Naive thymus-derived CD4-positive, alpha-beta T cell (primary cell): ENCODE results near the gene SGMS2. TPM values are rescaled to one million over a fixed set of nuclear protein-coding genes. Genes with fewer than 3 reads are reported as not detected.

Experiments used
- ATAC-seq: fragments of 150-1000 bp; cut with Tn5 transposase; 2 replicates; pipeline ENCODE4 v1.10.0; 2021; ENCODE audit warnings: mild to moderate bottlenecking, moderate library complexity
- CTCF ChIA-PET: fragments of 350-600 bp; sonication (Branson Sonifier 250); formaldehyde crosslinking; loops from one replicate; lab custom pipeline; 2021; ENCODE audit warnings: antibody characterized with exemption; lab: Charles Lee
- POLR2A ChIA-PET: fragments of 350-600 bp; sonication (Branson Sonifier 250); formaldehyde crosslinking; loops from one replicate; lab custom pipeline; 2021; ENCODE audit warnings: antibody characterized with exemption, inconsistent platforms; lab: Charles Lee
- DNase-seq, 9 donors: peaks; one replicate each; pipeline versions ENCODE4 v3.0.0 to v3.0.0-alpha.2; 2020 to 2022; ENCODE audit warnings: mixed read lengths in 1 of 9
- H3K27ac ChIP-seq: one replicate; pipeline ENCODE4 v1.7.0; 2013; ENCODE audit warnings: mild to moderate bottlenecking, low read depth, low read length, moderate library complexity
- H3K27me3 ChIP-seq, 2 donors: one replicate each; pipeline ENCODE4 v1.7.0; 2013; ENCODE audit warnings: low read length in 2 of 2, mild to moderate bottlenecking in 2 of 2, moderate library complexity in 2 of 2; ENCODE audit not compliant: control insufficient read depth in 2 of 2, insufficient read depth in 2 of 2
- H3K36me3 ChIP-seq, 3 experiments: 1 replicate in 2 of 3; 2 replicates in 1 of 3; pipeline ENCODE4 v1.7.0; 2013; ENCODE audit warnings: low read length in 3 of 3, mild to moderate bottlenecking in 3 of 3, moderate library complexity in 1 of 3; ENCODE audit not compliant: insufficient read depth in 3 of 3, control insufficient read depth in 2 of 3
- H3K4me1 ChIP-seq, 2 donors: one replicate each; pipeline ENCODE4 v1.7.0; 2013; ENCODE audit warnings: low read length in 2 of 2, mild to moderate bottlenecking in 2 of 2, moderate library complexity in 1 of 2; ENCODE audit not compliant: control insufficient read depth in 2 of 2, insufficient read depth in 2 of 2
- H3K4me3 ChIP-seq: 2 replicates; pipeline ENCODE4 v1.7.0; 2013; ENCODE audit warnings: mild to moderate bottlenecking, low read length
- H3K9me3 ChIP-seq, 3 experiments: 1 replicate in 2 of 3; 2 replicates in 1 of 3; pipeline ENCODE4 v1.7.0; 2013; ENCODE audit warnings: low read length in 3 of 3; ENCODE audit not compliant: control insufficient read depth in 2 of 3
- H3K27ac Mint-ChIP-seq, 9 donors: one replicate each; pipeline ENCODE4 v1.8.0; 2020 to 2022; ENCODE audit warnings: mixed read lengths in 9 of 9, mild to moderate bottlenecking in 8 of 9, moderate library complexity in 5 of 9, inconsistent platforms in 2 of 9
- H3K27me3 Mint-ChIP-seq, 5 donors: one replicate each; pipeline ENCODE4 v1.8.0; 2021 to 2022; ENCODE audit warnings: mixed read lengths in 5 of 5, mild to moderate bottlenecking in 1 of 5
- H3K36me3 Mint-ChIP-seq, 5 donors: one replicate each; pipeline ENCODE4 v1.8.0; 2020 to 2022; ENCODE audit warnings: mixed read lengths in 5 of 5, mild to moderate bottlenecking in 3 of 5, inconsistent platforms in 1 of 5
- H3K4me1 Mint-ChIP-seq, 7 donors: one replicate each; pipeline ENCODE4 v1.8.0; 2020 to 2022; ENCODE audit warnings: mixed read lengths in 7 of 7, mild to moderate bottlenecking in 3 of 7, inconsistent platforms in 1 of 7
- H3K4me3 Mint-ChIP-seq, 10 donors: one replicate each; pipeline ENCODE4 v1.8.0; 2020 to 2022; ENCODE audit warnings: mild to moderate bottlenecking in 10 of 10, mixed read lengths in 10 of 10, moderate library complexity in 6 of 10, inconsistent platforms in 2 of 10
- H3K9me3 Mint-ChIP-seq, 11 donors: one replicate each; pipeline ENCODE4 v1.8.0; 2020 to 2022; ENCODE audit warnings: mixed read lengths in 11 of 11, mild to moderate bottlenecking in 4 of 11, inconsistent platforms in 1 of 11, moderate library complexity in 1 of 11
- intact Hi-C, 2 donors: fragments of 100-400 bp; cut with micrococcal nuclease; formaldehyde crosslinking; loops; one replicate each; pipeline ENCODE4 v1.15.1; 2023
- polyA plus RNA-seq, 2 donors: library from polyadenylated mRNA; unstranded; fragments of 300-500 nt; fragmentation: Illumina TruSeq; gene quantifications; one replicate each; pipeline ENCODE4 v1.2.3, GENCODE V29; 2021
- total RNA-seq, 6 experiments: library from RNA in 5 of 6; stranded (reverse) in 5 of 6; gene quantifications; 1 replicate in 5 of 6; 2 replicates in 1 of 6; pipeline ENCODE4 v1.2.3 and lab custom pipeline; 2021 to 2026

The SGMS2 gene
- total RNA-seq (1 to 10 TPM in 1 of 5 experiments, under 1 TPM in 2, not detected in 2; 0.24 to 3.5 (median 0.36) TPM), polyA plus RNA-seq (not detected), total RNA-seq (lab: John Stamatoyannopoulos, UW) (not detected)

DNA sequence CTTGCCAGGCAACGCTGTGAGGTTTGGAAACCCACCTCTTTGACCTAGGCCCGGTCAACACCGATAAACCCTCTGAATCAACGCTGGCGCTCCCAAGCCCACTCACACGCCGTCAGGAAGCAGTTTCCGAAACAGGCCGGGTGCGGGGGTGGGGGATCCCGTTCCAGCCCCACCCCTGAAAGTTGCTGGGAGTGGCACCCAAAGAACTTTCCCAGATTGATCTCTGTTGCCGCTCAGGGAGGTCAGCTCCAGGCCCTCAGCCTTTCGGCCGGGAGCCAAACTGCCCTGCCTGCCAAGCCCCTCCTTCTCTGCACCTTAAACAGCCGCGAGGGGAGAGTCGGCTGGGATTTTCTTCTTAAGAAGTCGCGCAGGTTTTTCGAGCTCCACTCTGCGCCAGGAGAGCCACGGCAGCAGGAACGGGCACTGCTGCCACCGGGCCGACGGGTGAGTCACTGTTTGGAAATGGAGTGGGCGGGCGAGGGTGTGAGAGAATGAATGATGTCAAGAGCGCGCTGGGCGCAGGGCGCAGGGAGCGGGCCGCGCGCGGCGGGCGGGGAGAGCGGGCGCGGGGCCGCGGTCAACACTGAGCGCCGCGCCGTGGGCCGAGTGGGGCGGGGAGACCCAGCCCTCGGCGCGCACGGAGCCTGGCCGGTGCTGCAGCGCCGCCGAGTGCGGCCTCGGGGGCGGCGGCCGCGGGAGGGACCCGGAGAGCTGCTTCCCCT lies at the start of gene SGMS2:
TSS of gene SGMS2 (plus strand) at position 583 of the 722 bp plus-strand sequence. CDS start 70,622 bp downstream, outside the sequence.
- Mint-ChIP-seq H3K27me3 (peaks cover 53 to 72% (median 59%) of the 10 kb centered on the region in 5 donors), H3K27ac (no peak within 1 kb of the TSS), H3K4me1 (peaks cover 7 to 16% (median 10%) of the 10 kb centered on the region in 7 donors), H3K4me3 (peak within 1 kb of the TSS; percentile 31 to 88 (median 76)), H3K36me3 (no peaks in the 10 kb centered on the region), H3K9me3 (peaks cover 0 to 1% (median 0%) of the 10 kb centered on the region in 11 donors)
- H3K9me3 ChIP-seq = no peaks in the 10 kb centered on the region
- POLR2A ChIA-PET = no interaction called here
- no peak within 1 kb of the TSS for H3K27ac ChIP-seq
- intact Hi-C loops = no loop called here
- DNase-seq (peak in 2 of 9 donors; percentile 35 to 76), ATAC-seq (peak; percentile 86)
- H3K4me3 ChIP-seq = no peak within 1 kb of the TSS
- CTCF ChIA-PET = no interaction called here
- peaks cover 0 to 3% of the 10 kb centered on the region in 2 donors for H3K27me3 ChIP-seq
- no peaks in the 10 kb centered on the region for H3K36me3 ChIP-seq
- H3K4me1 ChIP-seq = no peaks in the 10 kb centered on the region

DNA sequence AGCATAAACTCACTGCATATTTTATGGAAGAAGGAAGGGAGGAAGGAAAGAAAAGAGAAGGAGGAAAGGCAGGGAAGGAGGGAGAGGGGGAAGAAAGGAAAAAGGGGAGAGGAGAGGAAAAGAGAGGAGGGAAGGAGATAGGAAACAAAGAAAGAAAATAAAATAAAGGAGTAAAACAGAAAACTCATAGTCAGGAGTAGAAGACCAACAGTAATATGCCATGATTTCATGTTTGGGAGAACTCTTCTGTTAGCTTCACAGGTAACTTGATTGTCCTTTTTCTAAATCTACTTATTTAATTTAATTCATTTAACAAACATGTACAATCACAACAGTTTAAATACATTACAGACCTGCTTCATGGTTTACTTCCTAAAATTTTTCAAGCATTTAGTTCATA lies 46.8 kb upstream of the SGMS2 start:
- H3K27ac Mint-ChIP-seq = no peak overlapping the region
- no peak for DNase-seq
- Histone ChIP-seq H3K4me3 (no peak overlapping the region), H3K27me3 (no peaks in the 10 kb centered on the region), H3K36me3 (no peaks in the 10 kb centered on the region), H3K4me1 (no peaks in the 10 kb centered on the region), H3K27ac (no peak overlapping the region), H3K9me3 (peaks cover 0 to 16% (median 0%) of the 10 kb centered on the region in 3 experiments)
- CTCF ChIA-PET = no interaction called here
- H3K36me3 Mint-ChIP-seq = peaks cover 0 to 4% (median 0%) of the 10 kb centered on the region in 5 donors
- H3K27me3 Mint-ChIP-seq = peaks cover 0 to 61% (median 24%) of the 10 kb centered on the region in 5 donors
- no peak overlapping the region for H3K4me3 Mint-ChIP-seq
- intact Hi-C loops = no loop called here
- ATAC-seq = no peak
- H3K4me1 Mint-ChIP-seq = no peaks in the 10 kb centered on the region
- POLR2A ChIA-PET = no interaction called here
- peaks cover 5 to 51% (median 11%) of the 10 kb centered on the region in 11 donors for H3K9me3 Mint-ChIP-seq

DNA sequence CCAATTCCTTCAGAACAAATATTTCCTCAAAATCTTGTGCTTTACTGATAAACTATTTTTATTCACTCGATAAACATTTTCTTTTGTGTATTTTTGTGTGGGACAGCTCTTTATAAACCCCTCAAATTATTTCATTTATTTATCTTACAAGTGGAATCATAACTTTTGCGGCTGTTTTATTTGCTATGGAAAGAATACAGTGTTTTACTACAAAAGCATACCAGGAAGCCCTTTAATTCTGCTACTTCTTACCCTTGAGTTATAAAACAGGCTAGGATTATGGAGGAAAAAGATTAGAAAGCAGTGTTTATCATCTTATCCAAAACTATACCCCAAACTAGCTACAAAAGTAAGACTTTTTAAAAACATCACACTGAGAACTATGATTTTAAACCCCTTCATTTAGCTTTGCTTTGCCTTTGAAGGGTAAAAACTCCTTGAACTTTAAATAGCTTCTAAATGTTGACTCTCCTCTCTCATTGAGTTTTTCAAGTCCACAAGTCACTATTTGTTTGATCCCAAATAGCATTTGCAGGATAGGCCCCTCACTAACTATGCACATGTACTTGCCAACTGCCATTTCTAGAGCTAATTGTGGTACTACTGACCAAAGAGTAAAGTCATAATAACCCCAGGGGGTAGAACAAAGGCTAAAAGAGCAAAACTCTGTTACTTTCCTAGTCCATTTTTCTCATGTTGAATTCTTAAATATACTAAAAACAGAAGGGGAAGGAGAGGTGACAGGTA lies 45.8 kb upstream of the SGMS2 start:
- POLR2A ChIA-PET = no interaction called here
- Mint-ChIP-seq H3K27me3 (peaks cover 0 to 59% (median 24%) of the 10 kb centered on the region in 5 donors), H3K4me1 (no peaks in the 10 kb centered on the region), H3K27ac (no peak overlapping the region), H3K4me3 (no peak overlapping the region), H3K9me3 (peaks cover 5 to 46% (median 11%) of the 10 kb centered on the region in 11 donors), H3K36me3 (peaks cover 0 to 4% (median 0%) of the 10 kb centered on the region in 5 donors)
- Histone ChIP-seq H3K36me3 (no peaks in the 10 kb centered on the region), H3K27me3 (no peaks in the 10 kb centered on the region), H3K27ac (no peak overlapping the region), H3K9me3 (peaks cover 0 to 16% (median 0%) of the 10 kb centered on the region in 3 experiments), H3K4me3 (no peak overlapping the region), H3K4me1 (no peaks in the 10 kb centered on the region)
- intact Hi-C loops = no loop called here
- ATAC-seq (no peak), DNase-seq (no peak)
- CTCF ChIA-PET = no interaction called here

DNA sequence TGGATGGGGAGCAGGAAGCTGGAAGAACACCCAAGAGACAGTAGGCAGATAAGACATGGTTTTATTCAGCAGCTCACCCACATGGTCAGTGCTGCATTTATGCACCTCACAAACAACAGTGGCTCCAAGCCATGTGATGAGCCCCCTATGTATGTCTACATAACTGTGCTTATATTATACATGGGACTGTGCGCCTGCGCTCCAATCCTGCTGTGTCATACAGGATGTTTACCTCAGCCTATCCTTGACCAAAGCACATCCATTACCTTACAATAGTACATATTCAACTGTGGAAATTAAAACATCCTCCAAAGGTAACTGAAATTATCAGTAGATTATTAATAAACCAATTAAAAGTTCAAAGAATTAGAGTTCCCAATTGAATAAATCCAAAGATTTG lies 44.1 kb upstream of the SGMS2 start:
- H3K9me3 Mint-ChIP-seq = peaks cover 5 to 47% (median 11%) of the 10 kb centered on the region in 11 donors
- H3K36me3 Mint-ChIP-seq = peaks cover 0 to 4% (median 0%) of the 10 kb centered on the region in 5 donors
- Histone ChIP-seq H3K4me1 (no peaks in the 10 kb centered on the region), H3K4me3 (no peak overlapping the region), H3K36me3 (no peaks in the 10 kb centered on the region), H3K27ac (no peak overlapping the region), H3K27me3 (no peaks in the 10 kb centered on the region), H3K9me3 (peaks cover 0 to 16% (median 0%) of the 10 kb centered on the region in 3 experiments)
- DNase-seq (peak in 3 of 9 donors; percentile 7 to 15 (median 9)), ATAC-seq (no peak)
- intact Hi-C loops = no loop called here
- CTCF ChIA-PET = no interaction called here
- POLR2A ChIA-PET = no interaction called here
- no peak overlapping the region for H3K4me3 Mint-ChIP-seq
- H3K27me3 Mint-ChIP-seq = peaks cover 0 to 51% (median 25%) of the 10 kb centered on the region in 5 donors
- no peaks in the 10 kb centered on the region for H3K4me1 Mint-ChIP-seq
- no peak overlapping the region for H3K27ac Mint-ChIP-seq

DNA sequence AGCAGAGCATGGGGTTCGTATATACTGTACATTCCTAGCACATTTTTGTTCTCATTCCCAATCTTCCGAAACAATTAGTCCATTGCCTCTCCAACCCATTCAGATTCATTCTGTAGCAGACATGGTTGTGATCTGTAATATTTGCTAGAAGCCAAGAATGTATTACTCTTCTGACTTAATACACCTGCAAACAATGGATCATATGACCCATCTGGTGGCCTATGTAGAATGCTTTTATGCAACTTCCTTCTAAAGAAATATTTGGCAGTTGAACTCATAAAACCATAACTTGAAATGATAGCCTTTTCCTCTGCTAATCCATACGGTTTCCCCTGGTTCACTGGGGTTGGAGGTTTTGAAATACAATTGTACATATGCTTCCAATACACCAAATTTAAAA lies 32.8 kb upstream of the SGMS2 start:
- DNase-seq (no peak), ATAC-seq (no peak)
- H3K4me3 ChIP-seq = no peak overlapping the region
- no peaks in the 10 kb centered on the region for H3K36me3 ChIP-seq
- intact Hi-C loops = no loop called here
- peaks cover 0 to 5% (median 0%) of the 10 kb centered on the region in 5 donors for H3K36me3 Mint-ChIP-seq
- H3K27ac ChIP-seq = no peak overlapping the region
- ChIA-PET POLR2A (no interaction called here), CTCF (no interaction called here)
- H3K4me1 ChIP-seq = no peaks in the 10 kb centered on the region
- no peaks in the 10 kb centered on the region for H3K9me3 ChIP-seq
- no peaks in the 10 kb centered on the region for H3K27me3 ChIP-seq
- H3K4me1 Mint-ChIP-seq = no peaks in the 10 kb centered on the region
- no peak overlapping the region for H3K27ac Mint-ChIP-seq
- H3K9me3 Mint-ChIP-seq = peaks cover 0 to 10% (median 6%) of the 10 kb centered on the region in 11 donors
- no peak overlapping the region for H3K4me3 Mint-ChIP-seq
- H3K27me3 Mint-ChIP-seq = peaks cover 14 to 22% (median 17%) of the 10 kb centered on the region in 5 donors

DNA sequence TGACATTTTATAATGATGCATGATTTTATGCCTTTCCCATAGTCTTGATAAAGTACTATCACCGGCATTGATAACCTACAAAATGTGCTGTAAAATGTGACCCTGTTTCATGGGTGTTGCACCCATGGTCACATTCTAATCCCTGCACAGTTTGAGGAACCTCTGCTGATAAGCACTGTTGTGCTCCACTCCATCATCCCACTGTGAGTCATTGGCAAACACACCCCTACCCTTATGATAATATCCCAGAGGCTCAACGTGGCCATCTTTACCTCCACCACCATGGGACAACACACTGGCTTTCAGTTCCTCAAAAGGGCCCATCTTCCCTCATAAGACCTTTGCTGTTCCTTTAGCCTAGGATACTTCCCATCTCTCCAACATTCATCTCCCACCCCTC lies 32.0 kb upstream of the SGMS2 start:
- Histone ChIP-seq H3K9me3 (no peaks in the 10 kb centered on the region), H3K4me1 (no peaks in the 10 kb centered on the region), H3K27me3 (no peaks in the 10 kb centered on the region), H3K4me3 (no peak overlapping the region), H3K36me3 (no peaks in the 10 kb centered on the region), H3K27ac (no peak overlapping the region)
- DNase-seq (no peak), ATAC-seq (peak; percentile 24)
- ChIA-PET CTCF (no interaction called here), POLR2A (no interaction called here)
- intact Hi-C loops = no loop called here
- peaks cover 15 to 24% (median 17%) of the 10 kb centered on the region in 5 donors for H3K27me3 Mint-ChIP-seq
- H3K4me3 Mint-ChIP-seq = no peak overlapping the region
- H3K9me3 Mint-ChIP-seq = peaks cover 0 to 2% (median 0%) of the 10 kb centered on the region in 11 donors
- H3K4me1 Mint-ChIP-seq = no peaks in the 10 kb centered on the region
- no peaks in the 10 kb centered on the region for H3K36me3 Mint-ChIP-seq
- H3K27ac Mint-ChIP-seq = no peak overlapping the region
